Suprapubic skin (tissue), 4 donors: Measurements from ENCODE around the gene FARS2. TPM values are rescaled to one million over a fixed set of nuclear protein-coding genes. Genes with fewer than 3 reads are reported as not detected.

Experiments used
- DNase-seq, 2 donors: peaks; one replicate each; pipeline ENCODE4 v3.0.0-alpha.2; 2019; ENCODE audit warnings: low spot score in 2 of 2
- H3K27ac ChIP-seq: fragments of 200-600 bp; sonication (generic); one replicate; pipeline ENCODE4 v1.5.1; 2019
- H3K27me3 ChIP-seq: fragments of 200-600 bp; sonication (generic); one replicate; pipeline ENCODE4 v1.5.1; 2019
- H3K36me3 ChIP-seq: fragments of 200-600 bp; sonication (generic); one replicate; pipeline ENCODE4 v1.5.1; 2019
- H3K4me1 ChIP-seq: fragments of 200-600 bp; sonication (generic); one replicate; pipeline ENCODE4 v1.5.1; 2019
- H3K4me3 ChIP-seq: fragments of 200-600 bp; sonication (generic); one replicate; pipeline ENCODE4 v1.5.1; 2019; ENCODE audit warnings: mild to moderate bottlenecking
- H3K9me3 ChIP-seq: fragments of 200-600 bp; sonication (generic); one replicate; pipeline ENCODE4 v1.5.1; 2019
- CTCF ChIP-seq, 2 donors: fragments of 200-600 bp in 1 of 2; fragments of 450-650 bp in 1 of 2; sonication (generic) in 1 of 2; IDR thresholded peaks; one replicate each; pipeline ENCODE4 v1.5.1; 2016 to 2019; ENCODE audit warnings: antibody characterized with exemption in 2 of 2, mild to moderate bottlenecking in 1 of 2, moderate library complexity in 1 of 2
- EP300 ChIP-seq: sonication (generic); formaldehyde crosslinking; IDR thresholded peaks from one replicate; pipeline ENCODE4 v1.6.1; 2017; ENCODE audit warnings: antibody characterized with exemption
- POLR2A ChIP-seq, 2 donors: fragments of 450-650 bp; IDR thresholded peaks; one replicate each; pipeline ENCODE4 v1.6.1; 2017; ENCODE audit warnings: antibody characterized with exemption in 2 of 2, mild to moderate bottlenecking in 2 of 2, moderate library complexity in 2 of 2
- POLR2AphosphoS5 ChIP-seq, 3 donors: sonication (generic); formaldehyde crosslinking; IDR thresholded peaks; one replicate each; pipeline ENCODE4 v1.6.1; 2017; ENCODE audit warnings: antibody characterized with exemption in 3 of 3
- WGBS: methylation state at CpG from one replicate; pipeline ENCODE4 v1.1.5; 2018; 5-methylcytosine and 5-hydroxymethylcytosine counted together
- total RNA-seq, 4 donors: library from RNA; depleted of rRNA; stranded (reverse); fragments of >200 nt; gene quantifications; one replicate each; pipeline ENCODE4 v1.1.0, GENCODE V29; 2016

Gene FARS2
- total RNA-seq, 4 donors from 2014 or later, result 15.0 to 22.4 (median 20.1) TPM

- TF ChIP-seq CTCF (IDR thresholded peaks at IDR 0.05), result no peak
- WGBS, result 66% methylated on average over 6 of the region's 6 CpGs
- no peak for DNase-seq
Observed at GRCh38 chr6:5677219-5678000, 416.1 kb downstream of the FARS2 start.

DNA sequence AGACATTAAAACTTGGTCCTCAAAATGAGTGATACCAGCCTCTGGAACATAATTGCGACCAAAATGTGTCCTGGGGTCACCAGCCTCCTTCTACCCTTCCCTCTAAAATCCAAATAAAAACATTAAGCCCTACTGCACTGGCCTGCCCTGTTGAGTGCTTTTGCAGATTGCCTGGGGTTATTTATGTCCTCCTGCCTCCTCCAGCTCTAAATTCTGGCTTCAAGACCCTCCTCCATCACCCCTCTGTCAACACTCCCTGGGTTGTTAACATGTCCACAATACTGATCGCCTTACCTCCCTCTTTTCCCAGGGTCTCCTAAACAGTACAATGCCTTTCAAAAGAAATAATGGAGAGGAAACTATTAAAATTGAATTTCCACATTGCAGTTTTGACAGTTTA lies 418.0 kb downstream of the FARS2 start:
- no peaks in the 10 kb centered on the region for H3K9me3 ChIP-seq
- no peaks in the 10 kb centered on the region for H3K27me3 ChIP-seq
- H3K4me1 ChIP-seq, result peaks cover 10% of the 10 kb centered on the region
- no peak overlapping the region for H3K4me3 ChIP-seq
- H3K27ac ChIP-seq, result no peak overlapping the region
- WGBS, result 90% methylated on average over 2 of the region's 2 CpGs
- no peak for DNase-seq
- H3K36me3 ChIP-seq, result no peaks in the 10 kb centered on the region
- no peak for TF ChIP-seq POLR2A (IDR thresholded peaks at IDR 0.05)
- TF ChIP-seq EP300, result no peak
- TF ChIP-seq CTCF (IDR thresholded peaks at IDR 0.05), result no peak
- no peak for TF ChIP-seq POLR2AphosphoS5 (IDR thresholded peaks at IDR 0.05)

More at GRCh38 chr6:5677219-5678000, 416.1 kb downstream of the FARS2 start:
- no peak overlapping the region for H3K4me3 ChIP-seq
- no peaks in the 10 kb centered on the region for H3K27me3 ChIP-seq
- no peaks in the 10 kb centered on the region for H3K36me3 ChIP-seq
- peaks cover 23% of the 10 kb centered on the region for H3K4me1 ChIP-seq
- H3K27ac ChIP-seq, result no peak overlapping the region
- no peaks in the 10 kb centered on the region for H3K9me3 ChIP-seq

DNA sequence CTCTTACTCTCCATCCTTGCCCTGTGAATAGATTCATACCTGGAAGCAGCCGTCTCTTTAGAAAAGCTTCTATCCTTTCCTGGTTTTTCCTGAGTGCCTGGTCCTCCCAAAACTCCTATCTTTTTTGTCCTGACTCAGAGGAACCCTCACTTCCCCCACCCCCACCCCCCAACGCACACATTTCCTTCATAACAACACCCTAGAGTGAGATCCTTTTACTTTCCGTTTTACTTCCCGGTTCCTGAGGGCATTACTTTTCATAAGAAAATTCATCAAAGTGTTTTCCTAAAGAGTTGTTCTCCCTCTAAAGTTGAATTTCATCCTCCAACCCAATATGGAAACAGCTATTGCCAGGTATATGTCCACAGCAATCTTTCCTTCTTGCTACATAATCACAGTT lies 418.4 kb downstream of the FARS2 start:
- Histone ChIP-seq H3K27ac (no peak overlapping the region), H3K27me3 (no peaks in the 10 kb centered on the region), H3K4me3 (no peak overlapping the region), H3K36me3 (no peaks in the 10 kb centered on the region), H3K9me3 (no peaks in the 10 kb centered on the region), H3K4me1 (peaks cover 7% of the 10 kb centered on the region)
- 49% methylated on average over 4 of the region's 4 CpGs for WGBS
- TF ChIP-seq POLR2AphosphoS5 (IDR thresholded peaks at IDR 0.05) (no peak), CTCF (IDR thresholded peaks at IDR 0.05) (no peak), POLR2A (IDR thresholded peaks at IDR 0.05) (no peak), EP300 (no peak)
- DNase-seq, result no peak

DNA sequence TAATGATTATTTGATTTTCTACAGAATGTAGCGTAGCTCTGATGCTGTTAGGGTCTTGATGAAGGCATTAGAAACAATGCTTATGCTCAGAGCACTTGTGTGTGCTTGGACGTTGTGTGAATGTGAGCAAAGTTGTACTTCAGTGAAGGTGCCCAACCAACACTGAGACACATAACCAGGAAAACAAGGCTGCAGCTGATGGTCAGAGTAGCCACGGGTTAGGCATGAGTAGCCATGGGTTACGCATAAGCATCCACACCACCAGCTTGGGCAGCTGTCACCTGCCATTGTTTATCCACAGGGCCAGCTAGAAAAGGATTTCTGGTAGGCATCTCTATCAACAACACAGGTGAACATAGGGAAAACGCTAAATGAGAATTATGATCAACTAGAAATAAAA lies 418.8 kb downstream of the FARS2 start:
- WGBS, result 94% methylated on average over 5 of the region's 5 CpGs
- Histone ChIP-seq H3K27me3 (no peaks in the 10 kb centered on the region), H3K4me3 (no peak overlapping the region), H3K9me3 (no peaks in the 10 kb centered on the region), H3K27ac (no peak overlapping the region), H3K36me3 (no peaks in the 10 kb centered on the region), H3K4me1 (peaks cover 7% of the 10 kb centered on the region)
- TF ChIP-seq CTCF (IDR thresholded peaks at IDR 0.05) (no peak), EP300 (no peak), POLR2AphosphoS5 (IDR thresholded peaks at IDR 0.05) (no peak), POLR2A (IDR thresholded peaks at IDR 0.05) (no peak)
- no peak for DNase-seq

DNA sequence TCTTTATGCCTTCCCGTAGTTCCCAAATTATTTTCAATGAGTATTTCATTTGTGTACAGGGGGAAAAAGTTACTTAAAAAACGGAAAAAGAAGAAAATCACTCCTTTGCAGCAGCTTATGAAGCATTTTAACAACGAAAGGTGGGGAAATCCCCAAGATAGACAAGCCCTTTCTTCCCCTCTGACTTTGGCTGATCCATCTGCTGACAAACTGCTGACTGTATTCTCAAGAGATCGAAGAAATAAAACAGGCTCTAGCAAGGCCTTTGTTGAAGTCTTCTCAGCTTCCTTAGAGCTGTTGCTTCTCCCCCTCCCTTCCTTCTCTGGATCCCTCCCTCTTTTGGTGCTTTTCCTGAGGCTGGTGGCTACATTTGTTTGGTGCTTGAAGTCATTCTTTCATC lies 420.2 kb downstream of the FARS2 start:
- H3K9me3 ChIP-seq, result no peaks in the 10 kb centered on the region
- WGBS, result 48% methylated on average over 4 of the region's 4 CpGs
- DNase-seq, result no peak
- H3K4me3 ChIP-seq, result no peak overlapping the region
- H3K27ac ChIP-seq, result no peak overlapping the region
- H3K36me3 ChIP-seq, result no peaks in the 10 kb centered on the region
- H3K4me1 ChIP-seq, result peaks cover 7% of the 10 kb centered on the region
- no peaks in the 10 kb centered on the region for H3K27me3 ChIP-seq
- TF ChIP-seq CTCF (IDR thresholded peaks at IDR 0.05) (no peak), POLR2AphosphoS5 (IDR thresholded peaks at IDR 0.05) (no peak), EP300 (no peak), POLR2A (IDR thresholded peaks at IDR 0.05) (no peak)
